Liver (tissue), 3 donors: Measurements from ENCODE around the gene CBX5.

Experiments
- RAD21 ChIP-seq, 2 donors: IDR thresholded peaks; 2 replicates each; pipeline ENCODE4 v1.6.1; 2016; ENCODE audit warnings: antibody characterized with exemption in 2 of 2, mild to moderate bottlenecking in 2 of 2
- YY1 ChIP-seq: IDR thresholded peaks from 2 replicates; pipeline ENCODE4 v1.6.1; 2016; ENCODE audit warnings: antibody characterized with exemption, mild to moderate bottlenecking
- ZBTB33 ChIP-seq: IDR thresholded peaks from 2 replicates; pipeline ENCODE4 v1.6.1; 2016; ENCODE audit warnings: antibody characterized with exemption
- TF ChIP-seq, protein P1 (sequence below): fragments of 150-350 bp; IDR thresholded peaks from 2 replicates; pipeline ENCODE4 v1.5.1; 2017; ENCODE audit warnings: improper control_type of control experiment, low read depth, low read length; ENCODE audit not compliant: missing input control
- TF ChIP-seq, protein P2 (sequence below): IDR thresholded peaks from 2 replicates; pipeline ENCODE4 v1.6.1; 2016; ENCODE audit warnings: antibody characterized with exemption
- donor health status: healthy.
- donor health status: healthy.

DNA sequence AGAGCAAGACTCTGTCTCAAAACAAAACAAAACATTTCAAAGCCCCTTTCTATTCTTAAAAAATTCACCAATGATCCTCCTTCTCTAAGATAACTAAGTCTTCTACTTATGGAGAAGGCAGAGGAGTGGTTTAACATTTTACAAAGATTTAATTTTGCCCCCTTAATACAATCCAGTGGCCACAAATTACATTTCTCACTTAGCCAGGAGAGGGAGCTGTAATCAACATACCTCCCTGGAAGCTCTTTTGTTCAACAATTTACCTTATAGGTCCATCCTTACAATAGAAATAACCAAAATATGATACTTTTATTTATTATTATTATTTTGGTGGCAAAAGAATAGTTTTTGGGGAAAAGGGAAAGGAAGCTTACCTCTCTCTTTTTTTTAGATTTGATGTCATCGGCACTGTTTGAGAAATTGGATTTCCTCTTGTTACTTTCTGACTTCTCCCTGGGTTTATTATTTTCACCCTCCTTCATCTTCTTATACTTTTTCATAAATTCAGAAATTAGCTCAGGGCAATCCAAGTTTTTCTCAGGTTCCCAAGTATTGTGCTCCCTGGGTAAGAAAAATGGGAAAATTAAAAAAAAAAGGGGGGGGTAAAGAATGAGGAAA is 28.1 kb downstream of the CBX5 start:
- TF ChIP-seq, protein P1, sequence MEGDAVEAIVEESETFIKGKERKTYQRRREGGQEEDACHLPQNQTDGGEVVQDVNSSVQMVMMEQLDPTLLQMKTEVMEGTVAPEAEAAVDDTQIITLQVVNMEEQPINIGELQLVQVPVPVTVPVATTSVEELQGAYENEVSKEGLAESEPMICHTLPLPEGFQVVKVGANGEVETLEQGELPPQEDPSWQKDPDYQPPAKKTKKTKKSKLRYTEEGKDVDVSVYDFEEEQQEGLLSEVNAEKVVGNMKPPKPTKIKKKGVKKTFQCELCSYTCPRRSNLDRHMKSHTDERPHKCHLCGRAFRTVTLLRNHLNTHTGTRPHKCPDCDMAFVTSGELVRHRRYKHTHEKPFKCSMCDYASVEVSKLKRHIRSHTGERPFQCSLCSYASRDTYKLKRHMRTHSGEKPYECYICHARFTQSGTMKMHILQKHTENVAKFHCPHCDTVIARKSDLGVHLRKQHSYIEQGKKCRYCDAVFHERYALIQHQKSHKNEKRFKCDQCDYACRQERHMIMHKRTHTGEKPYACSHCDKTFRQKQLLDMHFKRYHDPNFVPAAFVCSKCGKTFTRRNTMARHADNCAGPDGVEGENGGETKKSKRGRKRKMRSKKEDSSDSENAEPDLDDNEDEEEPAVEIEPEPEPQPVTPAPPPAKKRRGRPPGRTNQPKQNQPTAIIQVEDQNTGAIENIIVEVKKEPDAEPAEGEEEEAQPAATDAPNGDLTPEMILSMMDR = peak; percentile 62
- TF ChIP-seq YY1 (no peak), ZBTB33 (no peak), RAD21 (IDR thresholded peaks at IDR 0.05) (peak; percentile 81 to 83)
- TF ChIP-seq, protein P2, sequence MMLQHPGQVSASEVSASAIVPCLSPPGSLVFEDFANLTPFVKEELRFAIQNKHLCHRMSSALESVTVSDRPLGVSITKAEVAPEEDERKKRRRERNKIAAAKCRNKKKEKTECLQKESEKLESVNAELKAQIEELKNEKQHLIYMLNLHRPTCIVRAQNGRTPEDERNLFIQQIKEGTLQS = no peak
